HG02852 (cell line): ENCODE results near the gene NMU.
"Not testable (repeated sequence)": the region's sequence is repeated elsewhere in the genome, so short reads cannot be mapped to it uniquely, and the experiment has no call there.

Source experiments
- ATAC-seq: cut with Tn5 transposase; IDR thresholded peaks from one replicate; pipeline ENCODE4 v1.9.1; 2021; ENCODE audit warnings: mild to moderate bottlenecking, moderate library complexity; ENCODE audit not compliant: unreplicated experiment

Gene NMU

GRCh38 chr4:55568905-55569504, 67.1 kb downstream of the NMU start:
- ATAC-seq = peak; percentile 65

- ATAC-seq = peak; percentile 100
Measured at GRCh38 chr4:55561889-55562288, 74.2 kb downstream of the NMU start.

GRCh38 chr4:55560096-55560495, 76.0 kb downstream of the NMU start:
- ATAC-seq = no peak

GRCh38 chr4:55554453-55555030, 81.6 kb downstream of the NMU start:
- no peak for ATAC-seq

GRCh38 chr4:55553441-55554201, 82.5 kb downstream of the NMU start:
- ATAC-seq = peak; percentile 42

GRCh38 chr4:55551964-55552363, 84.1 kb downstream of the NMU start:
- ATAC-seq = not testable (repeated sequence)

GRCh38 chr4:55549888-55550287, 86.2 kb downstream of the NMU start:
- ATAC-seq = no peak

GRCh38 chr4:55547918-55548317, 88.2 kb downstream of the NMU start:
- no peak for ATAC-seq

GRCh38 chr4:55547466-55547770, 88.7 kb downstream of the NMU start:
- ATAC-seq = no peak

GRCh38 chr4:55546756-55547465, 89.2 kb downstream of the NMU start, which contains the start of gene CLOCK:
TSS of gene CLOCK (minus strand) at chr4:55546909. CDS start at chr4:55482785, 64,124 bp downstream.
- peak; percentile 75 for ATAC-seq

- ATAC-seq = peak; percentile 42
Measured at GRCh38 chr4:55546506-55546755, 89.7 kb downstream of the NMU start.

GRCh38 chr4:55545641-55546505, 90.2 kb downstream of the NMU start:
- peak; percentile 38 for ATAC-seq
